Astrocyte of the cerebellum (primary cell): ENCODE data around the gene MGAT5.

ENCODE experiments used
- DNase-seq: peaks from one replicate; pipeline ENCODE4 v3.0.0-alpha.2; 2011; ENCODE audit warnings: low read depth
- H3K4me3 ChIP-seq: 2 replicates; pipeline ENCODE4 v1.5.1; 2011; ENCODE audit warnings: mild to moderate bottlenecking, low read depth, low read length, moderate library complexity
- in situ Hi-C: cut with HindIII; loops from 2 replicates; pipeline ENCODE4 v1.10.0; 2017; ENCODE audit warnings: low sequenced_read_pairs
- TF ChIP-seq, protein P1 (sequence below): IDR thresholded peaks from 2 replicates; pipeline ENCODE4 v1.5.1; 2012; ENCODE audit warnings: low read length, low read depth, moderate library complexity, mild to moderate bottlenecking; ENCODE audit errors: missing control alignments

Gene MGAT5

DNA sequence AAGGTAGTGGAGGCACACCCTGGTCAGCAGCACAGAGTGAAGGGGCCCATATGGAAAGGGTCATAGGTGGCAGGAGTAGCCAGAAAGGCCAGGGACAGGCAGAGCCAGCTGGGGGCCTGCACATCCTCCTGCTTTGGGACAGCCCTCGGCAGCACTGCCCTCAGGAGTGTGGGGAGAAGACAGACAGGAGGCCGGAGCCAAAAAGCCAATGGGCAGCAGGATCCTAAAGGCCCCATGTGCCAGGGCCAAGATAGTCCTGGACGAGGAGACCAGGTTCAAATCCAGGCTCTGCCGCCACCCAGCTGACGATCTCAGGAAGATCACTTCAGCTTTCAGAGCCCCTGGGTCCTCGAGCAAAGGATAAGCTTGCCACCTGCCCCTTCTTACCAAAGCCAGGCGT lies 244.8 kb downstream of the MGAT5 start:
- no peak overlapping the region for H3K4me3 ChIP-seq
- TF ChIP-seq, protein P1, sequence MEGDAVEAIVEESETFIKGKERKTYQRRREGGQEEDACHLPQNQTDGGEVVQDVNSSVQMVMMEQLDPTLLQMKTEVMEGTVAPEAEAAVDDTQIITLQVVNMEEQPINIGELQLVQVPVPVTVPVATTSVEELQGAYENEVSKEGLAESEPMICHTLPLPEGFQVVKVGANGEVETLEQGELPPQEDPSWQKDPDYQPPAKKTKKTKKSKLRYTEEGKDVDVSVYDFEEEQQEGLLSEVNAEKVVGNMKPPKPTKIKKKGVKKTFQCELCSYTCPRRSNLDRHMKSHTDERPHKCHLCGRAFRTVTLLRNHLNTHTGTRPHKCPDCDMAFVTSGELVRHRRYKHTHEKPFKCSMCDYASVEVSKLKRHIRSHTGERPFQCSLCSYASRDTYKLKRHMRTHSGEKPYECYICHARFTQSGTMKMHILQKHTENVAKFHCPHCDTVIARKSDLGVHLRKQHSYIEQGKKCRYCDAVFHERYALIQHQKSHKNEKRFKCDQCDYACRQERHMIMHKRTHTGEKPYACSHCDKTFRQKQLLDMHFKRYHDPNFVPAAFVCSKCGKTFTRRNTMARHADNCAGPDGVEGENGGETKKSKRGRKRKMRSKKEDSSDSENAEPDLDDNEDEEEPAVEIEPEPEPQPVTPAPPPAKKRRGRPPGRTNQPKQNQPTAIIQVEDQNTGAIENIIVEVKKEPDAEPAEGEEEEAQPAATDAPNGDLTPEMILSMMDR = no peak
- DNase-seq = no peak
- in situ Hi-C loops = no loop called here

DNA sequence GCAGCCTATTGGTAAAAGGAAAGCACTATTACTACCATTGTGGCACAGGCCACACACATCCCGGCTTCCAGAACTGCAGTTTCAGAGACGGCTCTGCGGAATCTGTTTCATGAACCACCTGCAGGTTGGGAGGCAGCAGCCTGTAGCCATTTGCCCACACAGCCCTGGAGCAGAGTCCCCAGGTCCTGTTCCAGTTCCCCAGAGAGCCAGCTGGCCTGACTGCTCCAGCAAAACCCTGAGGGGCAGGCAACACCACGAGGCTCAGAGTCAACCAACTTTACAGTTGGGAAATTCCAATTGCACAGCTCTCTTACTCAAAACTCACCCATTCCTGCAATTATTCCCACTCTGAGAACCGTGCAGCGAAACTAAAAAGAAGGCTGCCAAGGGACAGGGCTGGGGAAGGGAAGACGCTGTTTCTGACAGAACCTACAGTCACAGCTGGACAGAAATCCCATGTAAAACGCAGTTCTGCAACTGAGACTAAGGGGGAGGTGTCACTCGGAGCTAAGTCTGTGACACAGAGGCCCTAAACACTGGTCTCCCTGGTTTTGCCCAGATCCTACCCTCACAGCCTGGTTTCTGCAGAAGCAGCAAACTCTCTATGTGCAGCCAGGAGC lies 245.5 kb downstream of the MGAT5 start:
- in situ Hi-C loops = no loop called here
- DNase-seq = no peak
- no peak overlapping the region for H3K4me3 ChIP-seq
- TF ChIP-seq, protein P1 = no peak

DNA sequence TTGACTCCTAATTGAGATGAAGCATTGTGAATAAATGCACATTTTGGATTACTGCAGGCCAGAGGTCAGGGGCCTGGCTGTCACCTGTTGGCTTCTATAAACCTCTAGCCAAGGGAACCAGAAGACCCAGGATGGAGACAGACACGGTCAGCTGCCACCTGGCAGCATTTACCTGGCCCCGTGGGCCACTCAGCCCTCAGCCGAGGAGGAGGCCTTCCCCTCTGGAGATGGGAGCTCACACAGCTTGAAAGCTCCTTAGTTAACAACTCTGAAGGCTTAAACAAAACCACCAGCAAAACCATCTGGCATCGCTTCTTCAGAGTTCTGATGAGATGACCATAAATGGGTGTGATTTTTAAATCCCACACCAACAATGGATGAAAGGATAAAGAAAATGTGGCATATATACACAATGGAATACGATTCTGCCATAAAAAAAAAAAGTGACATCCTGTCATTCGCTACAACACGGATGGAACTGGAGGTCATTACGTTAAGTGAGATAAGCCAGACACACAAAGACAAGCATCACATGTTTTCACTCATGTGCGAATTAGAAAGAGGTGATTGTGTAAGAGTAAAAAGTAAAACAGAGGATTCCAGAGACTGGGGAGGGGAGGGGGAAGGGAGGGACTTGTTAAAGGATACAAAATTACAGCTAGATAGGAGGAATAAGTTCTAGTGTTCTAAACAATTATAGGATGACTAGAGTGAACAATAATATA lies 246.5 kb downstream of the MGAT5 start:
- H3K4me3 ChIP-seq = no peak overlapping the region
- no peak for DNase-seq
- TF ChIP-seq, protein P1 = no peak
- in situ Hi-C loops = no loop called here

DNA sequence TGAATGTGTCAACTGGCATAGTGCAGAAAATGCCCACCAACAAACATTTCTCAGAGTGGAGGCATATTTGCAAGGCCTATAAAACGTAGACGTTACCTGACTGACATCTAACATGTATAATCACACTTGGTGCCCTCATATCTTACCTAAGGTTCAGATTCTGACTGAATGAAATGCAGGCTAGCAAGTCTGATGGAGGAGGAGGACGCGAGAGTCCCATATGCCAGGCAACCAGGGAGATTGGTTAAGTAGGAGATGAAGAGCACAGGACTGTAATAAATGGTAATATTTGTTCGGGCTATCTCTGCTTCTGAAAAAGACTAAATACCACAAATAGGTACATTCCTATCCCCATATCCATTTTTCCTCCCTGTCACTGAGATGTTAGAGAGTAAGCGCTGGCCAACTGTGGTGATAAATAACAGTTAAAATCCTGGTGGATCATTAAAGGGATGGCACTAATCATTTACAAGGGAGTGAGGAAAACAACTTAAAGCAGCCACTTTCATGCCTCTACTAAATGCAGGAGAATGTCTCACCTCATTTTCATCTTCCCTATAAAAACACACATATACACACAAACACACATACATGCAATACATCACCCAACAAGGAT lies 247.7 kb downstream of the MGAT5 start:
- in situ Hi-C loops = no loop called here
- no peak for DNase-seq
- TF ChIP-seq, protein P1 = no peak
- H3K4me3 ChIP-seq = no peak overlapping the region

DNA sequence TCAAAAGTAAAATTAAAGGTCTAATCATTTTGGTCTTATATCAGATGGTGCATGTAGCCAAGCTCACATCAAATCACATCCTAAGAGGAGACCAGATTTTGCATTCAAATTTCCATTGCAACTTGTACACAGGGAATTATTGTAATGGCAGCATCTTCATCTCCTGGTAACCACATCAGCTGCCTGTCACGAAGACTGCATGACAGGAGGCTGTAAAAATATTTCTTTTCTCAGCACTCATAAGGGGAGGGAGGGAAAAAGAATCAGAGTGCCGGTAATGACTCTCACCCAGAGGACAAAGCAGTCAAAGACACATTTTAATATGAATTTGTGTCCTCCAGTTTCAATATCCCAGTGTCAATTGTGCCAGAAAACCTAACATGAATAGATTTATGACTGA lies 248.2 kb downstream of the MGAT5 start:
- in situ Hi-C loops = no loop called here
- no peak for DNase-seq
- H3K4me3 ChIP-seq = no peak overlapping the region
- TF ChIP-seq, protein P1 = no peak
